NCI-H128 (cell line): ENCODE measurements around the gene ST3GAL3.
A peak's percentile ranks its signal among the peaks of the same experiment; 100 is the strongest.

Experiments
- DNase-seq: peaks from one replicate; lab custom pipeline; 2025; ENCODE audit not compliant: unreplicated experiment; lab: John Stamatoyannopoulos, UW

The ST3GAL3 gene

DNA sequence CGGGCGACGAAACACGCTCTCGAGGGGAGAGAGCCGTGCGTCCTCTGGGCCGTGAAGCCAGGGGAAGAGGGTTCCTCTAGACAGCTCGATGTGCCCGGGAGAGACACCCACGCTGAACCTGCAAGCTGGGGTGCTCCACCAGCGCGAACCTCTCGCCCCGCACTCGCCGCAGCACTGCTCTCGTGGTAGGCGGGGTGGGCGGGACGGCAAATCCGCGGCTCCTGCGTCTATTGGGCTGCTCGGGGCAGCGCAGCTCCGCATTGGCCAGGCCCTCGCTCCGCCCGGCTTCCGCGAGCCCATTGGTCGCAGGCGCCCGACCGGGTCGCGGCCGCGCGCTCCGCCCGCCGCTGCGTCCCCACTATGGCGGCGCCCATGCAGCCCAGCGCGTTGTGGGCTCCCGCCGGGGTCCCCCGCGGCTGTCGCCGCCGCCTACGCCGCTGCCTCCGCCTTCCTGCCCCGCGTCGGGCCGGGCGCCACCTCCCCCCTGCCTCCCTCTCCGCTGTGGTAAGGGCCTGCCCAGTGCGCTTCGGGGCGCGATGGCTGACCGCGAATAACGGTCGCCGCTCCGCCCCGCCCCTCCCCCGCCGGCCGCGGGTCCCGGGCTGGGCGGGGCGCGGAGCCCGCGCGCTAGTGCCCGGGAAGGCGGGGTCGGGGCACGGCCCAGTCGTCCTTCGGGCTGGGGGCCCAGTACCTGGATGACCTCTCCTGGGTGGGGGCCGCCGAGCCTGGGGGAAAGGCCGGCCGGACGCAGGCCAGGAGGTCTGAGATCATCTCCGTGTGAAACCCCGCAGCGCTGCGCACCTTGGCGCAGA is at the start of gene ST3GAL3:
ST3GAL3 (plus strand) TSS at position 347 of the 812 bp plus-strand sequence. CDS start 28,727 bp downstream, outside the sequence.
- peak; percentile 82 for DNase-seq

- DNase-seq: no peak
Observed at GRCh38 chr1:43659212-43660166, 47.8 kb upstream of the ST3GAL3 start.

- DNase-seq: no peak
Observed at GRCh38 chr1:43660355-43660754, 47.0 kb upstream of the ST3GAL3 start.

DNA sequence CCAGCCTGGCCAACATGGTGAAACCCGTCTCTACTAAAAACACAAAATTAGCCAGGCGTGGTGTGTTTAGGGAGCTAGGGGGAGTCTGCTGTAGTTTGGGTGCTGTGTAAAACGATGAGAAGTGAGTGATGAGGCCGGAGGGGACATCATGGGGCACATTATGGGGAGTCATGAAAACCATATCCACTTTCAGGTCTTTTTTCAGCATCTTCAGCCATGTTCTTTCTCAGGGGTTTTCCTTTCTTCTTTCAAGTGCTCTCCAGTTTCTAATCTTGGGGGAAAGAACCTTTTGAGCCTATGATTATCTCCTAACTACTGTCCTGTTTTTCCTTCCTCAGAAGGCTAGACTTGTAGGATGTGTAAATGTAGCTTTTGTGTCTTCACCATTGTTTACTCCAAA is 43.0 kb upstream of the ST3GAL3 start:
- no peak for DNase-seq

- peak; percentile 9 for DNase-seq
Observed at GRCh38 chr1:43666608-43667007, 40.7 kb upstream of the ST3GAL3 start.

- no peak for DNase-seq
Observed at GRCh38 chr1:43668956-43669355, 38.4 kb upstream of the ST3GAL3 start.

- DNase-seq: no peak
Observed at GRCh38 chr1:43669878-43670277, 37.5 kb upstream of the ST3GAL3 start.

GRCh38 chr1:43671193-43671592 is 36.1 kb upstream of the ST3GAL3 start:
- no peak for DNase-seq

GRCh38 chr1:43671626-43672330 is 35.6 kb upstream of the ST3GAL3 start:
- no peak for DNase-seq

DNA sequence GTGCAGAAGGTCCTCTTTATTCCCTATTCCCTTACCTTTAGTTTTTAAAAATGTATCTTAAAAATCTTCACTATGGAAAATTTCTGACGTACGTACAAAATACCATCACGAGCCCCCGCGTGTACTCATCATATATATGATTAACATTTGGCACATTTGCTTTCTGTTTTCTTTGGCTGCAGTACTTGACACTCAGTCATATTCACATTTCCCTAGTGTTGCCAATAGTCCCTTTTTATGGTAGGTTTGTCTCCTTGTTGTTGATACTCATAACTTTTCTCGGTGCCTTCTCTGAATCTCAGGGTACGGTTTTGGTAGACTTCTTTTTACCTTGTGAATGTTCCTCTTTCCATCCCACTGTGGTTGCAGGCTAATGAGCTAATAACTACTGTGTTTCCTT is 34.1 kb upstream of the ST3GAL3 start:
- no peak for DNase-seq

- DNase-seq: no peak
Observed at GRCh38 chr1:43678940-43679339, 28.4 kb upstream of the ST3GAL3 start.

DNA sequence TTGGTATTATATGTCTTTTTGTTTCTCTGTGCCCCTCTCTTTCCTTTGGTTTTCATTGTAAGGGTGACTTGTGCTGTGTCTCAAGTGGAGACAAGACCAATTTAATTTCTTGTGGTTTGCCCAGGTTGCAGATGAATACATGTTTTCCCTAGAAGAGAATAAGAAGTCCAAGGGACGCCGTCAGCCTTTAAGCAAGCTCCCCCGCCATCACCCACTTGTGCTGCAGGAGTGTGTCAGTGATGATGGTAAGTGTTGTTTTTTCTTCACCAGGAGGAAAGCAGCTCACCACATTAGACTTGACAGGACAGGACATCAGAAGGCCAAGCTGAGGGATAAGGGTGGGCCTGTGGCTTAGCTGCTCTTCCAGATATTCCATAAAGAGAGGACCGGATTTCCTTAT is 23.8 kb upstream of the ST3GAL3 start:
- DNase-seq: no peak

DNA sequence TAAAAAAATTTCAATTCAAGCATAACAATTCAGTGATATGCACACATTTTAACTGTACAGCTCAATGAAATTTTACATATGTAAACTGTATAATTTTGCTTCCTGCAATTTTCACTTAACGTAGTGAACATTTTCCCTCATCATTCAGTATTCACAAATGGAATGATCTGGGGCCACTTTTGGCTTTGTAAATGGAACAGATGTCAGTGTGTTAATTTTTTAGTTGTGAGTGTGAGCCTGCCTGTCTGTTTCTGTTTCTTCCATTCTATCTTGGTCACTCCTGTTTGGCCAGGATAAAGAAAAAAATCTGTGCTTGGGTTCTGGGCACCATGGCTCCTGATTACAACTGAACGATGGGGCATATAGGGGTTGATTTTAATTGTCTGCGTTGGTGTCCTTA is 20.5 kb upstream of the ST3GAL3 start:
- DNase-seq: no peak

DNA sequence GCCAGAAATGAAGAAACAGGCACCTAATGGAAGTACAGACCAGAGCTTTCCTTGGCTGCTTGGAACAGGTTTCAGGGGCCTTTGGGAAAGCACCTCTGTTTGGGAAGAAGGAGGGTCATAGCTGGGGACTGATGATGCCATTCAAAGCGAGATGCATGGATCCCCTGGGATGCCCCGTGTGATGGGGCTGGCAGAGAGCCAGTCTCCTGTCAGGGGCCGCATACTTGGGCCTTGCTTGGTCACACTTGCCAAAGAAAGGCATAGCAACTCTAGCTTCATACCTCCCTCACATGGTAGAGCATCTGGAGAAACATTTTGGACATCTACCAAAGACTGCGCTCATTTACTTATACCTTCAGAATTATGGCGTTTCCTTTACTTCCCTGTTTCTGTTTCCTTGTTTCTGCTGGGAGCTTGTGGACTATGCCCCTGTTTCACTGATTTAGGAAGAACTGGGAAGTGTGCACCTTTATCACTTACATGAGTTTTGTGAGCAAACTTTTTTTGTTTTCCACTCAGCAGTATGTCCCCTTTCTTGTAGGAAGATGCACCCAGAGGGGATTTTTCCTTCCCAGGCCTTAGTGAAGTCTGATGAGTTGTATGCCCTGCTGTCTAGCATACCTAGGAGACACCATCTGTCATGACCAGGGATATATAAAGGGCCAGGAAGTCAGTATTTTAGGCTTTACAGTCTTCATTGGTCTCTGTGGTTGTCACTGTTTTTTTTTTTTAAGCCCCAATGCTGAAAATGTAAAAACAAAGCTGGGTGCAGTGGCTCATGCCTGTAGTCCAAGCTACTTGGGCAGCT is 19.8 kb upstream of the ST3GAL3 start:
- DNase-seq: no peak

DNA sequence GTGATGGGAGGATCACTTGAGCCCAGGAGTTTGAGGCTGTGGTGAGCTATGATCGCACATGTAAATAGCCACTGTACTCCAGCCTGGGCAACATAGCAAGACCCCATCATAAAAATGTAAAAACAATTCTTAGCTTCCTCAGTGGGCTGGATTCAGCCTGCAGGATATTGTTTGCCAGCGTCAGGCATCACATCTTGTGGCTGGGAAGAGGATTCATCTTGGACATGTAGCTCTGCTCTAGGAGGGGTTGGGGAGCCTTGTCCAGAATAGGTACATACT is 19.3 kb upstream of the ST3GAL3 start:
- DNase-seq: no peak

- no peak for DNase-seq
Observed at GRCh38 chr1:43688594-43689000, 18.7 kb upstream of the ST3GAL3 start.

DNA sequence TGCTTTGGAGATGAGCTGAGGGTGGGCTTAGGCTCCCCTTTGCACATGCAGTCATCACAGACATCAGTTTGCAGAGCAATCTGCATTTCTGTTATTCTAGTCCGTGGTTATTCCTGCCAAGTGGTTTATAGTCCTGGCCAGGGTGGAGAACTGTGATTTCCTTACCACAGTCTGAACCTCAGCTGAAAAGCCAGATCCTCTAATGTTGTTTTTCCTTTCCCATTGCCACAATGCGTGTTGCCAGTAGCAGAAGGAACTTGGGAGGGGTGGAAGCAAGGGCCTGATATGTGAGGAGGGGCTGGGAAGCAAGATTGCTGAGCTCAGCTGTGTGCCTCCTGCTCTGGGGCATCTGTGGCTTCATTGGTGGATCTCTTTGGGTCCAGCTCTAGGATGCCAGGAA is 18.0 kb upstream of the ST3GAL3 start:
- no peak for DNase-seq

DNA sequence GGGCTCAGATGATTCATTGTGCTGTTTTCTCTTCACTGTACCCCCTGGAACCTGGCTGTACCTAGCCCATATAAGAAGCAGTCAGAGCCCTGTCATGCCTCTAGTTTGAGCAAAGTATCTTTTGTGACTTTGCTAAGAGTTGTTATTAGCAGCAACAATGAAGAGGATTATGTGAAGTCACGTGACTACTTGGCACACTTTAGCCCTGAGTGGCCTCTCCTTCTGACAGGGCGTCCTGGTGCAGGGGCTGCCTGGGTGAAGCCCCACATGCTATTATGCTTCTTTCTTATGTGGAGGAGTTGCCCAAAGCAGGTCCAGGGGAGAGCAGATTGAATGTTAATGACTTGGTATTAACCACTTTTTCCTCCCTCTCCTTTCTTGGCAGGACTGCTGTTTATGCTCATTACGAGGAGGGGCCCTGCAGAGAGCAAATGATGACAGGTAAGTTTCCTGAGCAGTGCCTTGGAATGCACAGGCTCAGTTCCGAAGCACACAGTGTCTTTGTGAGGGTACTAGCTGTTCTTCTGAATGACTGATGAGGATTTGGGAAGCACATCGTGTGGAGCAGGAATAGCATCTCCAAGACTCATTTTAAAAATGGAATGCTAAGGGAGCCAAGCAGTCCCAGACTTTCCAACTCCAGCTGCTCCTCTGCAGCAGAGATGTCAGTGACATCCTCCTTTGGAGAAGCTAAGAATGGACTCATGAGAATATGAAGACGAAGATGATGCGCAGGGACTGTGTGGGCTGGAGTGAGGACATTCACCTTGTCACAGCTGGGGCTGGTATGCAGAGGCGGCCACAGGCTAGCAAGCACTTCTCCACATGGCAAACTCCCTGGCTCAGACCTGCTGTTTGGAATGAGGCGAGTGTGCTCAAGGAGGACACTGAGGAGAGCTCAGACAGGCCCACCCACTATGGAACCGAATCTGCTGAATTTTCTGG is 15.2 kb upstream of the ST3GAL3 start:
- DNase-seq: no peak

GRCh38 chr1:43693371-43693770 is 14.0 kb upstream of the ST3GAL3 start:
- DNase-seq: no peak

GRCh38 chr1:43699281-43699680 is 8.1 kb upstream of the ST3GAL3 start:
- DNase-seq: no peak
